ENCODE measurements around the gene SIAE.

- TF ChIP-seq, protein P1, sequence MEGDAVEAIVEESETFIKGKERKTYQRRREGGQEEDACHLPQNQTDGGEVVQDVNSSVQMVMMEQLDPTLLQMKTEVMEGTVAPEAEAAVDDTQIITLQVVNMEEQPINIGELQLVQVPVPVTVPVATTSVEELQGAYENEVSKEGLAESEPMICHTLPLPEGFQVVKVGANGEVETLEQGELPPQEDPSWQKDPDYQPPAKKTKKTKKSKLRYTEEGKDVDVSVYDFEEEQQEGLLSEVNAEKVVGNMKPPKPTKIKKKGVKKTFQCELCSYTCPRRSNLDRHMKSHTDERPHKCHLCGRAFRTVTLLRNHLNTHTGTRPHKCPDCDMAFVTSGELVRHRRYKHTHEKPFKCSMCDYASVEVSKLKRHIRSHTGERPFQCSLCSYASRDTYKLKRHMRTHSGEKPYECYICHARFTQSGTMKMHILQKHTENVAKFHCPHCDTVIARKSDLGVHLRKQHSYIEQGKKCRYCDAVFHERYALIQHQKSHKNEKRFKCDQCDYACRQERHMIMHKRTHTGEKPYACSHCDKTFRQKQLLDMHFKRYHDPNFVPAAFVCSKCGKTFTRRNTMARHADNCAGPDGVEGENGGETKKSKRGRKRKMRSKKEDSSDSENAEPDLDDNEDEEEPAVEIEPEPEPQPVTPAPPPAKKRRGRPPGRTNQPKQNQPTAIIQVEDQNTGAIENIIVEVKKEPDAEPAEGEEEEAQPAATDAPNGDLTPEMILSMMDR (IDR thresholded peaks at IDR 0.05), result no peak
- TF ChIP-seq POLR2A (IDR thresholded peaks at IDR 0.05), result no peak
Measured at GRCh38 chr11:124591430-124591829, 82.1 kb downstream of the SIAE start.
